SHP77 (cell line): ENCODE data around the gene FOLR2.
"Not testable (repeated sequence)": the region's sequence is repeated elsewhere in the genome, so short reads cannot be mapped to it uniquely, and the experiment has no call there.

Experiments
- DNase-seq, 2 experiments: peaks; one replicate each; lab custom pipeline; 2025; lab: John Stamatoyannopoulos, UW

Gene FOLR2

DNA sequence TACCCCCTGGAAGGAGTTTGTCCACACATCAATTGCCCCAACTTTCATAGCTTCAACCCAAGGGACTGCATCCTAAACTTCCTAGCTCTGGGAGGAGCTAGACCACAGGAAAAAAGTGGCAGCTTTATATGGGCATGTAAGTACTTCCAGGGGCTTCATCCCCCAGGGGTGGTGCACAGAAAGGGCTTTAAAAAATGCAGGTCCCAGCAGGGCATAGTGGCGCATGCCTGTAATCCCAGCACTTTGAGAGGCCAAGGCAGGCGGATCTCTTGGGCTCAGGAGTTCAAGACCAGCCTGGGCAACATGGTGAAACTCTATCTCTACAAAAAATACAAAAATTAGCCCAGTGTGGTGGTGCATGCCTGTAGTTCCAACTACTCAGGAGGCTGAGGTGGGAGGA lies 9.8 kb upstream of the FOLR2 start:
- DNase-seq: not testable (repeated sequence)

DNA sequence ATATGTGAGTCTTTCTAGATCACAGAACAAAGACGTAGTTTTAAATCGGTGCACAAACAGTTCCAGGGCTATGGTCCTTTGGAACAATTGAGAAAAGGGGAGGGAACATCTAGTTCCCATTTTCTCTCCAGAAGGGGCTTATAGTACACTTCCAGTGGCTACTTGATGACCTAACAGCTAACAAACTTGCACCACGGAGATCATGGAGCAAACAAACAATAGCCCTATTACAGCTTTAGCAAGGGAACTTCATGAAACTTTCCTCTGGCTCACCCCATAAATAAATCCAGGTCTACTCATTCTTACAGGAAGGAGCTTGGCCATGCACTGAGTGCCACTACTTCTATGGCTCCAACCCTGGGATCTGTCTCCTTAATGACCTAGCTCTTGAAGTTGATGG lies 8.3 kb upstream of the FOLR2 start:
- no peak for DNase-seq

DNA sequence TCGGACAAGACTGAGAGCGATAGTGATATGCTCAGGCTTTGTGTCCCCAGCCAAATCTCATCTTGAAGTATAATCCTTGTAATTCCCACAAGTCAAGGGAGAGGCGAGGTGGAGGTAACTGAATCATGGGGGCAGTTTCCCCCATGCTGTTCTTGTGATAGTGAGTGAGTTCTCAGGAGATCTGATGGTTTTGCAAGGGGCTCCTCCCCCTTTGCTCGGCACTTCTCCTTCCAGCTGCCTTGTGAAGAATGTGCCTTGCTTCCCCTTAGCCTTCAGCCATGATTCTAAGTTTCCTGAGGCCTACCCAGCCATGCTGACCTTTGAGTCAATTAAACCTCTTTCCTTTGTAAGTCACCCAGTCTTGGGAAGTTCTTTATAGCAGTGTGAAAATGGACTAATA lies 7.5 kb upstream of the FOLR2 start:
- no peak for DNase-seq

DNA sequence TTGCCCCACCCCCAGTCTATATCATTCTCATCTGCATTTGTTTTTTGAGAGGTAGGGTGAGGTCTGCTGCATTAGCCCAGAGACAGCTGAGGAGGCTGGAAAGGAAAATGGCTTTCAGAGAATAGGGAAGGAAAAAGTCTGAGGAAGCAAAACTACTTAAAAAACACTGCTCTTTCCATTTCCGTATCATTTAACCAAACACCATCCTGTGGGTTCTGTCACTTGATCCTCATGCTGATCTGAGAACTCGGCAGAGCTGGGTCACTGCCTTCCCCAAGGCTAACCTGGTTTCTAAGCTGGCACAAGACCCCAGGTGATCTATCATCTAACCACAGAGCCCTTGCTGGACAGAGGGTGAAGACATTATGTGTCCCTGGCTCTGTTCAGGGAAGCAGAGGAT lies 1.2 kb downstream of the FOLR2 start:
- DNase-seq: no peak

DNA sequence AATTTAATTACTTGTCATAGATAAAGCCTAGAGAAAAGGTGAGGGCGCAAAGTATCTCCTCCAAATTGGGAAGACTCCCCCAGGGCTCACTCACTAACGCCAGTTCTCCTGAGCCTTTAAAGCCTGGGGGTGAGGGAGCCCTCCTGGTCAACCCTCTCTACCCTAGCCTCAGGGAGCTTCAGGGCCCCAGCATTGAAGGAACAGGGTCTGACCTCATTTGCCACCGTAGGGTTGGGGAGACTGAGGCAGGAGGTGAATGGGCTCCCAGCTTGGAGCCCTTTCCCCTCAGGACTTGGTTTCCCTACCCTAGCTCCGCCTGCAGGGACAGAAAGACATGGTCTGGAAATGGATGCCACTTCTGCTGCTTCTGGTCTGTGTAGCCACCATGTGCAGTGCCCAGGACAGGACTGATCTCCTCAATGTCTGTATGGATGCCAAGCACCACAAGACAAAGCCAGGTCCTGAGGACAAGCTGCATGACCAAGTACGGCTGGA lies 1.7 kb downstream of the FOLR2 start:
- DNase-seq: no peak

DNA sequence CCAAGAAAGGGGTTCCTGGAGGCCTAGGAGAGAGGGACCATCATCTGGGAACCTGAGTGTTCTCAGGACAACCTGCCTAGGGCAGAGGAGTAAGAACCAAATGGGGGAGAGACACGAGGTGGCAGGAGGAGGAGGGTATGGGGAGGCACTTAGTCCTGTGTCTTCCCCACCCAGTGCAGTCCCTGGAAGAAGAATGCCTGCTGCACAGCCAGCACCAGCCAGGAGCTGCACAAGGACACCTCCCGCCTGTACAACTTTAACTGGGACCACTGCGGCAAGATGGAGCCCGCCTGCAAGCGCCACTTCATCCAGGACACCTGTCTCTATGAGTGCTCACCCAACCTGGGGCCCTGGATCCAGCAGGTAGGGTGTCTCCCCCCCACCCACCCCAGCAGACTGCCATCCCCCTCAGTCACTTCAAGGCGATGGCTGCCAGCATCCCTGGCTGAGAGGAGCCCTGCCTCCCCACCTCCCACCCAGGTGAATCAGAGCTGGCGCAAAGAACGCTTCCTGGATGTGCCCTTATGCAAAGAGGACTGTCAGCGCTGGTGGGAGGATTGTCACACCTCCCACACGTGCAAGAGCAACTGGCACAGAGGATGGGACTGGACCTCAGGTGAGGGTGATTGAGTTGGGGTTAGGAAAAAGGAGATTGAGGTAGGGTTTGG lies 4.2 kb downstream of the FOLR2 start:
- no peak for DNase-seq

DNA sequence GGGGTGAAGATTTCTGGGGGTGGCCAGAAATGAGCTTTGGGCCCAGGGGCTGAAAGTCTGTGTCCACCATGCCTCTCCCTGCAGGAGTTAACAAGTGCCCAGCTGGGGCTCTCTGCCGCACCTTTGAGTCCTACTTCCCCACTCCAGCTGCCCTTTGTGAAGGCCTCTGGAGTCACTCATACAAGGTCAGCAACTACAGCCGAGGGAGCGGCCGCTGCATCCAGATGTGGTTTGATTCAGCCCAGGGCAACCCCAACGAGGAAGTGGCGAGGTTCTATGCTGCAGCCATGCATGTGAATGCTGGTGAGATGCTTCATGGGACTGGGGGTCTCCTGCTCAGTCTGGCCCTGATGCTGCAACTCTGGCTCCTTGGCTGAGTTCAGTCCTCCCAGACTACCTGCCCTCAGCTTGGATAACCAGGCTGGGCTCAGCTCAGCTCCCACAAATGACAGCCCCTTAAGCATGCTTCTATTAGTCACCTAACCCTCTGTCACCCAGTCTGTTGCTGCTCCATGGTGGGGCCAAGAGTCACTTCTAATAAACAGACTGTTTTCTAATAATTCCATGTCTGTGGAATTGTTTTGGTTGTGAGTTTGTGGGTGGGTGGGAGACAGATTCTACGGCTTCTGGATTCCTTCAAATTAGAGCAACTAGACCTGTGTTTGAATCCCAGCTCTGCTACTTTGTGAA lies 4.9 kb downstream of the FOLR2 start:
- no peak for DNase-seq

DNA sequence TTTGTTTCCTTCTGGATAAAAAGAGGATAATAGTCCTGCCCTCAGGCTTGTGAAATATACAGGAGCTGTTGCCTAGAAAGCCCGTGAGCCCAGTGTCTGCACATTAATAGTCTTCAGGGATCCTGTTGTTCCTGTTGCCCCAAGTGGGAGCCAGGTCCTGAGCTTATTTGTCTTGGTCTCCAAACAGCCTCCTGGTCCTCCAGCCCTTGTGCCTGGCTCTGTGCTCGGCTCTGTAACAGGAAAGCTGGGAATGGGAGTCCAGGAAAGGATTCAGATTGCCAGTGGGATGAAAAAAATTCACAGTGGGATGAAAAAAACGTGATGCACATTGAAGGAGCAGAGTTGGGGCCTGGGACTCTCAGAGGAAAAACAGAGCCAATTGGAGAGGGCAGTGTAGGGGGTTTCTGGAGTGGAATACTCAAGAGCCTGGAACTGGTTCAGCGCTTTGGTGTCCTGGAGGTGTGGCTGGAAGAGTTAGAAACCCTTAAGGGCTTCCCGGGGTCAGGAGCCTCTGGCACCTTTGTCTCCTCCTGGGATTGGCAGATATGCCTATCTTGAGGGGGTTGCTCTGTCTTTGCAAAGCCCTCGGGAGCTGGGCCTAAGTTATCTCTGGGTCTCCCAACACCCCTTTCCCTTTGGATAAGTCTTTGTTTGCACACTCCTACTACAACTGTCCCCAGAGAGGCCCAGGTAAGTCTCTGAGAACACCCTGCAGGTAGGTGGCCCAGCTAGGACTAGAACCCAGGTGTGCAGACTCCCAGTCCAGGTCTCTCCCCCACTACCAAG lies 5.7 kb downstream of the FOLR2 start:
- no peak for DNase-seq

DNA sequence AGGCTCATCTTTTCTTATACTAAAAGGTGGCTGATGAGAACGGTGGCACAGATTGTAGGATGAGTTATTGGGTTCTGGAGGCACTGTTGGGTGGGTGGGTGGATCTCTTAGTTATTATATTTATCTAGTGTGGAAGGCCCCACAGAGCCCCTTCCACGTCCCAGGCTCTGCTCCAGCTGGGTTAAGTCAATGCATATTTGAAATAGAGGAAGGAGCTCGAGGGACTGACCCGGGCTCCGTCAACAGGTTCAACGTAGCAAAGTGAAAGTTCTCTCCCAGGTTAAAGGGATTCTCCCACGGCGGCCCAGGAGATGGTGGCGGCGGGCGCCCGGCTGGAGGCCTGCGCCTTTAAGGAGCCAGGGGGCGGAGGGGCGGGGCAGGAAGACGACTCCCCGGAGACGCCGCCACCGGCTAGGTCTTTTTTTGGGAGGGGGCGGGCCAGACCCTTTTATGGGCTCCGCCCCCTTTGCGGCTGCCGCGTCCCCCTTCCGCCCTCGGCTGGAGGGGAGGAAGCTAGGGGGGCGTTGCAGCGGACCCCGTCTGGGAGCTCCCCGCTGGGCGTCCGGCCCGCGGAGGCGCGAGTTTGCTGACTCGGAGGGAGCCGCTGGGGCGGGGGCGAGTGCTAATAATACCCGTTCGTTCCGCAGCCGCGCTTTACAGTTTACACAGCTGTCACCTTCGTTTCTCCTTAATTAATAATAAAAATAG lies 6.5 kb downstream of the FOLR2 start:
- DNase-seq: peak; percentile 94 to 96

DNA sequence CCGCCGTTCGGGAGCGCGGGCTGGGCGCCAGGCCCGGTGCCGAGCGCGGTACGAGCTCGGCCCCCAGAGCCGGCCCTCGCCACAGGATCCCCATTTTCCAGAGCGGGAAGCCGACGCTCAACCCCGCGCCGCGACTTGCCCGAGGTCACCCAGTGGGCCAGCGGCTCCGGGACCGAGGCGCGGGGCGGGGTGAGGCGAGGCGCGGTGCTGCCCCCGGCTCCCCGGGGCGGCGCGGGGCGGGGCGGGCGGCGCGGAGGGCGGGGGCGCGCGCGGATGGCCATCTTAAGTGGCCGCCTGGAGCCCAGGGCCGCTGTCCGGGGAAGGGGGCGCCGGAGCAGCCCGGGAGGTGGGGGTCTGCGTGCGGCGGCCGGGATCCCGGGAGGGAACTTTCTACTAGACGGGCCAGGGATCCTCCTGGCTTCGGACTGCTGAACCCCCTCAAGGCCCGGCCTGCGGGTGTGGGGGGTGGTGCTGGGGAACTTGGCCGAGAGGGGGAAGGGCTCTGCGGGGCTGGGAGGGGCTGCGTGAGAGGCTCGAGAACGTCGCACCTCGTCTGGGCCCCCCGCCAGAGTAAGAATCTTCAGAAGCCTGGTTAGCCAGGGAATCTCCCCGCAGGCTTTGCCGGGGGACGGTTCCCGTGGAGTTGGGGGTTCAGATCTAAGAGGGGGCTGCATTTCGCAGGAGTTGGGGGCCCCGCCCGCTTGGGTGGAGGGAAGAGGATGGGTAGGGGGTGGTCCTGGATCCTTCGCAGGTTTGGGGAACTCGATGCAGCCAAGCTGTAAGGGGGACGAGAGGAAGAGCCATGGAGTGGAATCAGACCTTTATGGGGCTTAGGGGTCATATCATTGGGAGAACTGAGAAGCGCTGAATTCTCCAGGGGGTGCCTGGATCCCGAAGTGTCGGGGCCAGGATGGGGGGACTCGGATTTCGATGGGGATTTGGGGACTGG lies 7.3 kb downstream of the FOLR2 start:
- DNase-seq: peak; percentile 51 to 79

DNA sequence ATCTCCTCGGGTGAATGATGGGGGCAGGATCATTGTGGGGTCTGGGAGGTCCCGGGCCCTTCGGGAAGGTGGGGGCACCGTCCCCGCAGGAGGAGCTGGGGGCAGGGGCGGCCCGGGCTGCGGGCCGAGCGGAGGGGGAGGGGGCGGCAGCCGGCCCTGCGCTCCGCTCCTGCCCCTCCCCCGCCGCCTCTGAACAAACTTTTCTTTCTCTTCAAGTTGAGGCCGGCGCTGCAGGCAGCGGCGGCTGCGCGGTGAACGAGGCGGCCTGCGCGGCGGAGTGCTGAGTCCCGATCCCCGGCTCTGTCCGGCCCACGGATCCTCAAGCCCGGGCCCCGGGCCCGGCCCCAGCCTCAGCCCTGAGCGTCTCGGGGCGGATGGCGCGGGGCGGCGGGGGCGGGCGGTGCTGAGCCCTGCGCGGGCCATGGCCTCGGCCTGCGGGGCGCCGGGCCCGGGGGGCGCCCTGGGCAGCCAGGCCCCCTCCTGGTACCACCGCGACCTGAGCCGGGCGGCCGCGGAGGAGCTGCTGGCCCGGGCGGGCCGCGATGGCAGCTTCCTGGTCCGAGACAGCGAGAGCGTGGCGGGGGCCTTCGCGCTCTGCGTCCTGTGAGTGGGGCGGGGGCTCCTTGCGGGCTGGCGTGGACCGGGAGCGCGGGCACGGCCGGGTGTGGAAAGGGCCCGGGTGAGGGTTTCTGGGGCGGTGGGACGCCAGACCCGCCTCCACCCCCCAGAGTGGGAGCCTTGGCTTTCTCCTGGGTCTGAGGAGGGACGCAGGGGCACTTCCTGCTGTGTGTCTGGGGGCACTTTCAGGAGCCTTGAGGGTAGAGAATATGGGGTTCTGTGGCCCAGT lies 8.2 kb downstream of the FOLR2 start, which contains the start of gene INPPL1:
Gene INPPL1 (plus strand): TSS at position 204 of the 847 bp plus-strand sequence. CDS start 218 bp downstream, at position 422.
- DNase-seq: no peak

DNA sequence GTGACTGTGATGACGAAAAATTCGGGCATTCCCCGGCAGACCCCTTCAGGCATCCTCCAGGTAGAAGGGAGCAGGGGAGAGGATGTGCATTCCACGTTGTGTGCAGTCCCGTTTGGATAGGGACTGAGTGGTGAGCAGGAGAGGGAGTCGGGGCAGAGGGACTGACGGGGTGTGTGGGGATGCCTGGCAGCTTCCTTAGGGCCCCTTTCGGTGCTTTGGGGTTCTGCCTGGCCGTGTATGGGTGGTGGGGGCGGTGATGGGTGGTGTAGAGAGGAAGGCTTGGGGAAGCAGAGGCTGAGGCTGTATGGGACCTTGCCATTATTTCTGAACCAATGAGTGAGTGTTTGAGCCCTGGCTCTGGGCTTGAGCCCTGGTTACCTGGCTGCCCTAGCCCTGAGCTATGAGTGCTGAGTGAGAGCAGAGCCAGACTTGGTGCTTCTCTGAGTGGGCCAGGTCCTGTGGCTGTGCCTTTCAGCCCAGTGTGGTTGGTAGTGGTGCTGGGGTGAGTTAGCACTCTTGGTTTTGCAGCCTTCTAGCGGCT lies 8.9 kb downstream of the FOLR2 start:
- no peak for DNase-seq

DNA sequence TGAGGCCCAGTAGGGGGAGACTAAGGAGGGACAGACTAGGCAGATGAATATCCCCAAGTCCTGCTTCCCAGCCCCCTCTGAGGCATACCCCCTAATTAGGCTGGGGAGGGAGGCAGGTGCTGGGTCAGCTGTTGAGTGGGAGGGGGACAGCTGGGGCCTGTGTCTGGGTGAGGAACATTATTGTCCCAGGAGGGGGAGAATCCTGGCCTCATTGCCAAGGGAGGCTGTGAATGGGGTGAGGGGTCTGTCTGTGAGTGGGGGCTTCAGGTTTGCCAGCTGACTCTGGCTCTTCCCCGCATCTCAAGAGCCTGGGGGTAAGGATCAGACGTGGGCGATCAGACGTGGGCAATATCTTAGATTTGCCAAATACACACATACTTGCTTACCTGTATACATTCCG lies 10.1 kb downstream of the FOLR2 start:
- peak in 1 of 2 experiments; percentile 45 for DNase-seq

DNA sequence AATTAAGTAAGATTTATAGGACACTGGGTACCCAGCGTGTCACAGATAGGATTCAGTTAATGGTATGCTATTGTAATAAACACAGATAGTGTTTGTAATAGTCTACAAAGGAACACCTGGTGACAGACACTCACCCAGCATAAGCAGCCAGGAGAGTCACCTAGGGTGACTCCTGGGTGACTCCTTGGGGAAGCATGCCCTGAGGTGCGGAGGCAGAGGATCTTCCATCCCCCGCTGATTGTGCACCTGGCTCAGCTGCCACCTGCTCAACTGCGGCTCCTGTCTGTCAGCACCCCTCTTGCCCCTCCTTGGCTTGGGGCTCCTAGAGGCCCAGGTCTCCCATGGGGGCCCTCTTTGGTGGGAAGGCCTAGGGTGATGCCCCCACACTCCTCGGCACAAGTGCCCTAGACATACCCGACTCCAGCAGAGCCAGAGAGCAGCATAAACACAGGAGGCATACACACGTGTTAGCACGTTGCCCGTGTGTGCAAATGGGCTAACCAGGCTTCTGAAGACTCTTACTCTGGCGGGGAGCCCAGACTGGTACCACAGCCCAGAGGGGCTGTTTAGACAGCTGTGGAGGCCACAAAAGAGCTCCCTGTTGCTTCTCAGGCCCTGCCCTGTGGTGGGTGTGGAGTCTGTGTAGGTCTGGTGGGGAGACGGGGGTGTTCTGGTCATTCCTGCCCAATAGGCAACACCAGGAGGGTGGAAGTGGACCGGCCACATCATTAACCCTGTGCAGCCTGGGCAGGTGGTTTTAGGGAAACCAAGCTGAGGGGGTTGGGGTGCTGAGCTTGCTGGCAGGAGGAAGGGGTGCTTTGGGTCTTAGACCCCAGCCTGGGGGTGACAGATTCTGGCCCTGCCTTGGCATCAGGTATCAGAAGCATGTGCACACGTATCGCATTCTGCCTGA lies 11.0 kb downstream of the FOLR2 start:
- DNase-seq: peak; percentile 97 to 98

DNA sequence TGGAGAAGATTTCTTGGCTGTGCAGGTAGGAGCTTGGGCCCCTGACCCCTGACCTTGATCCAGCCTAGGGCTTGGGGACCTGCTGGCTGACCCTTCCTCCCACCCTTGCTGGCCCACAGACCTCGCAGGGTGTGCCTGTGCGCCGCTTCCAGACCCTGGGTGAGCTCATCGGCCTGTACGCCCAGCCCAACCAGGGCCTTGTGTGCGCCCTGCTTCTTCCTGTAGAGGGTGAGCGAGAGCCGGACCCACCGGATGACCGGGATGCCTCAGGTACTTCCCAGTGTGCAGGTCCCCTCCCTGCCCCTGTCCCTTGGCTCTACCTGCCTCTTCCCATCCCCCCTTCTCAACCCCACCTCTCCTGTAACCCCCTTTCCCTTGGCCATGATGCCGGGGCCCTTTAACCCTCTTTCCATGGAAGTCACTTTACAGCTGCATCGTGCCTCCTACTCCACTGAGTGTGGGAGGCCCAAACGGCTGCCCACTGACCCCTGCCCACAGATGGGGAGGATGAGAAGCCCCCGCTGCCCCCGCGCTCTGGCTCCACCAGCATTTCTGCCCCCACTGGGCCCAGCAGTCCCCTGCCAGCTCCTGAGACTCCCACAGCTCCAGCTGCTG lies 11.7 kb downstream of the FOLR2 start:
- peak; percentile 26 to 33 for DNase-seq

DNA sequence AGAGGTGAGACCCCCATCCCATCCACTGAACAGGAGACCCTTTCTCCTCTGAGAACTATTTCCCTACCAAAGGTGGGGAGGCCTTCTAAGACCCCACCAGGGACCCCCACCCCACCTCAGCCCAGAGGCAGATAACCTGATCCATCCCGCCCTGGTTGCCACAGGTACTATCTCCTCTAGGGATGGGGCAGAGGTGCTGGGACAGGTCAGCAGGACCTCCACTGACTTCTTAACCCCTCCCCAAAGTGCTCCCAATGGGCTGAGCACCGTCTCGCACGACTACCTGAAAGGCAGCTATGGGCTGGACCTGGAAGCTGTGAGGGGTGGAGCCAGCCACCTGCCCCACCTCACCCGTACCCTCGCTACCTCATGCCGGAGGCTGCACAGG lies 12.2 kb downstream of the FOLR2 start:
- no peak for DNase-seq

DNA sequence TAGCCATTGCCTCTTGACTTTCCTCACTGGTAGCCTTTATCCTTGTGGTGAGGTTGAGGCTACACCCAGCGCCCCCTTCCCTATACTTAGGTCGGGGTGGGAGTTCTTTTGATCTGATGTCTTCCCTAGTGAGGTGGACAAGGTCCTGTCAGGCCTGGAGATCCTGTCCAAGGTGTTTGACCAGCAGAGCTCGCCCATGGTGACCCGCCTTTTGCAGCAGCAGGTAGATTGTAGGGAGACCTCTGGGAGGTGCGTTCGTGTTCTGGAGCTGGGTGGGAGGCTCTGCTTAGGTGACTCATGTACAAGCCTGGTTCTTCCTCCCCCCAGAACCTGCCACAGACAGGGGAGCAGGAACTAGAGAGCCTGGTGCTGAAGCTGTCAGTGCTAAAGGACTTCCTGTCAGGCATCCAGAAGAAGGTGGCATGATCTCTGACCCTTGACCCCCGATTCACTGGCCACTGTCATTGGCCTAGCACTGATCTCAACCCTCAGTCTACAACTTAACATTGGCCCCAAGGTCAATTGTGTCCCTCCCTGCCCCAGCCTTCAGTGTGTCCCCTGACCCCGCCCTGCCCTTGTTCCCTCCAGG lies 12.8 kb downstream of the FOLR2 start:
- DNase-seq: no peak
